Measurements from ENCODE around the gene POLR3C. TPM values are rescaled to one million over a fixed set of nuclear protein-coding genes. Genes with fewer than 3 reads are reported as not detected.

POLR3C gene
- total and polyA plus RNA-seq, 4 donors = 14.1 to 26.3 (median 21.1) TPM

DNA sequence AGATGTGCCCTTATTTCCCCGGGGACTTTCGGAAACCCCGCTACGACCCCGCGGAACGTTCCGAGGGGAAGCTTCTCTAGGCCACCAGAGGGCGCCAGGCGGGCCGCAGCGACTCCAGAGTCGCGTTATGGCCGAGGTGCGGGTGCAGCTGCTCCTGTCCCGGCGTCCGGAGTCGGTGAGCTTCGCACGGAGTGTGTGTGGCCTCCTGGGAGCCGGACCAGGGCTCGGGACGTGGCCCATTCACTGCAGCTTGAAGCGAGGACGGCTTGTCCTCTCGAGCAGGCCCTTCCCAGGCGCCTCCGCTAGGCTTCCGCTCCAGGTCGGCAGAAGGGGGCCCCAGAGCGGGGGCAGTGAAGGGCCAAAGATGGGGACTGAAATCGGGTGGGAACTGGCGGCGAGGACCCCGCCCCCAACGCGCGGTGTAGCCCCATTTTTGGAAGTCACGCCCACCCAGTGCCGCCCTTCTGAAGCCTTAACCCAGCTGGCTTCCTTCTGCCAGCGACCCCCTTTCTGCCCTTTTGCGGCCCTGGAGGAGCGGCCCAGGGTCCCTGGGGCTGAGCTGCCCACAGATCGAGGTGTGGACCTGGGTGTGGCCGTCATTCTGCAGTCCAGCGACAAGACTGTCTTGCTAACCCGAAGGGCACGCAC, 21.6 kb downstream of the POLR3C start, which contains the start of gene NUDT17:
Gene NUDT17 (plus strand): TSS at position 117 of the 648 bp plus-strand sequence. CDS start 11 bp downstream, at position 128.
- no peaks in the 10 kb centered on the region for H3K9me3 ChIP-seq (ENCODE audit: control insufficient read depth in 4 of 4, insufficient read depth in 3 of 4, low read length in 3 of 4)
- peak; percentile 86 for ATAC-seq (ENCODE audit: insufficient read depth, low FRiP score)
- peaks cover 0 to 13% (median 0%) of the 10 kb centered on the region in 5 donors for H3K4me1 ChIP-seq (ENCODE audit: control insufficient read depth in 5 of 5, insufficient read depth in 5 of 5, low read length in 5 of 5)
- H3K4me3 ChIP-seq = peak within 1 kb of the TSS; percentile 5
- H3K9ac ChIP-seq (ENCODE audit: insufficient read depth in 1 of 2, low read length in 2 of 2) = peak within 1 kb of the TSS; percentile 37 to 57
- 0 to 2% methylated on average over 47 to 50 of the region's 50 CpGs for WGBS, 2 donors
- DNase-seq = peak; percentile 87 to 88 (median 87)
- no peaks in the 10 kb centered on the region for H3K27me3 ChIP-seq (ENCODE audit: control insufficient read depth in 3 of 3, insufficient read depth in 3 of 3, low read length in 2 of 3)
- peaks cover 21 to 41% (median 31%) of the 10 kb centered on the region in 4 donors for H3K36me3 ChIP-seq (ENCODE audit: control insufficient read depth in 4 of 4, insufficient read depth in 4 of 4, low read length in 4 of 4)
- peak within 1 kb of the TSS; percentile 60 to 62 for H3K27ac ChIP-seq (ENCODE audit: low read depth in 1 of 2, low read length in 1 of 2)
- TF ChIP-seq, protein P1, sequence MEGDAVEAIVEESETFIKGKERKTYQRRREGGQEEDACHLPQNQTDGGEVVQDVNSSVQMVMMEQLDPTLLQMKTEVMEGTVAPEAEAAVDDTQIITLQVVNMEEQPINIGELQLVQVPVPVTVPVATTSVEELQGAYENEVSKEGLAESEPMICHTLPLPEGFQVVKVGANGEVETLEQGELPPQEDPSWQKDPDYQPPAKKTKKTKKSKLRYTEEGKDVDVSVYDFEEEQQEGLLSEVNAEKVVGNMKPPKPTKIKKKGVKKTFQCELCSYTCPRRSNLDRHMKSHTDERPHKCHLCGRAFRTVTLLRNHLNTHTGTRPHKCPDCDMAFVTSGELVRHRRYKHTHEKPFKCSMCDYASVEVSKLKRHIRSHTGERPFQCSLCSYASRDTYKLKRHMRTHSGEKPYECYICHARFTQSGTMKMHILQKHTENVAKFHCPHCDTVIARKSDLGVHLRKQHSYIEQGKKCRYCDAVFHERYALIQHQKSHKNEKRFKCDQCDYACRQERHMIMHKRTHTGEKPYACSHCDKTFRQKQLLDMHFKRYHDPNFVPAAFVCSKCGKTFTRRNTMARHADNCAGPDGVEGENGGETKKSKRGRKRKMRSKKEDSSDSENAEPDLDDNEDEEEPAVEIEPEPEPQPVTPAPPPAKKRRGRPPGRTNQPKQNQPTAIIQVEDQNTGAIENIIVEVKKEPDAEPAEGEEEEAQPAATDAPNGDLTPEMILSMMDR (IDR thresholded peaks at IDR 0.05; ENCODE audit: control extremely low read depth, extremely low read depth) = peak; percentile 75

DNA sequence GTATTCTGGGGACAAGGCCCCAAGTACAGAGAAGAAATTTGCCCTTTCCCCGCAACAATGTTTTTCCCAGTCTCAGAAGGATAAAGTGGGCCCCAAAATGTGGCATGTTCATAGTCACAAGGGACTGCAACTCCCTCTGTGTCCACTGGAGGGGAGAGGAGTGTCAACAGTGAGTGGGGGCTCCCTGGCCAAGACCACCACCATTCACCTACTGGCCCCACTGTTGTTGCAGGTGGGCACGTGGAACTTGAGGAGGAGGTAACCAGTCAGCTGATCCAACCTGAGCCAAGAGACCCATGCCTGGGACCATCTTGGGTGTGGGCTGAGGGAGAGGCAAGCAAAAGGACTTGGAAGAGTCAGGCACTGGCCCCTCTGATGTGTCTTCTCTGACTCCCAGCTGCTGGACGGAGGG, 22.2 kb downstream of the POLR3C start:
- 47 to 69% methylated on average over 3 of the region's 3 CpGs for WGBS, 2 donors
- ATAC-seq (ENCODE audit: insufficient read depth, low FRiP score) = peak; percentile 42
- H3K4me3 ChIP-seq = no peak overlapping the region
- H3K27ac ChIP-seq (ENCODE audit: low read depth in 1 of 2, low read length in 1 of 2) = peak overlapping the region in 1 of 2 donors; percentile 60
- peaks cover 0 to 13% (median 0%) of the 10 kb centered on the region in 5 donors for H3K4me1 ChIP-seq (ENCODE audit: control insufficient read depth in 5 of 5, insufficient read depth in 5 of 5, low read length in 5 of 5)
- no peaks in the 10 kb centered on the region for H3K27me3 ChIP-seq (ENCODE audit: control insufficient read depth in 3 of 3, insufficient read depth in 3 of 3, low read length in 2 of 3)
- H3K9ac ChIP-seq (ENCODE audit: insufficient read depth in 1 of 2, low read length in 2 of 2) = peak overlapping the region in 1 of 2 donors; percentile 14
- H3K36me3 ChIP-seq (ENCODE audit: control insufficient read depth in 4 of 4, insufficient read depth in 4 of 4, low read length in 4 of 4) = peaks cover 21 to 39% (median 29%) of the 10 kb centered on the region in 4 donors
- H3K9me3 ChIP-seq (ENCODE audit: control insufficient read depth in 4 of 4, insufficient read depth in 3 of 4, low read length in 3 of 4) = no peaks in the 10 kb centered on the region
- DNase-seq = peak; percentile 58 to 74 (median 70)
- TF ChIP-seq, protein P1 (IDR thresholded peaks at IDR 0.05; ENCODE audit: control extremely low read depth, extremely low read depth) = peak; percentile 33

DNA sequence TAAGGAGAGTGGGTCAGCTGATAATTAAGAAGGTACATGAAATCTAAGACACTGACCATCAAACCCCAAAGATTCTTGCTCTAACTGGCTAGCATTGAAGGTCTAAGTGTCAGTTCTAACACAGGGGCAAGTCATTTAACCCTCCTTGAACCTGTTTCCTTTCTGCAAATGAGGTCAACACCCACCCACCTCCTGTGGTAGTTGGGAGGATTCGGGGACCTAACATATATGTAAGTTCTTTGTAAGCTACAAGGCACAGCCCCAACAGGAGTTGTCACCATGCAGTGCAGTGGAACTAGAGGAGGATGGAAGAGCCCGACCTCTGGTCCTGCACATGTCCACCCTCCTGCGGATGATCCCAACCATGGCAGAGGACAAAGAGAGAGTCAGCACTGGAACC, 23.8 kb downstream of the POLR3C start:
- Histone ChIP-seq H3K36me3 (ENCODE audit: control insufficient read depth in 4 of 4, insufficient read depth in 4 of 4, low read length in 4 of 4) (peaks cover 21 to 38% (median 27%) of the 10 kb centered on the region in 4 donors), H3K9me3 (ENCODE audit: control insufficient read depth in 4 of 4, insufficient read depth in 3 of 4, low read length in 3 of 4) (no peaks in the 10 kb centered on the region), H3K27ac (ENCODE audit: low read depth in 1 of 2, low read length in 1 of 2) (no peak overlapping the region), H3K4me3 (no peak overlapping the region), H3K9ac (ENCODE audit: insufficient read depth in 1 of 2, low read length in 2 of 2) (no peak overlapping the region), H3K4me1 (ENCODE audit: control insufficient read depth in 5 of 5, insufficient read depth in 5 of 5, low read length in 5 of 5) (peaks cover 0 to 13% (median 0%) of the 10 kb centered on the region in 5 donors), H3K27me3 (ENCODE audit: control insufficient read depth in 3 of 3, insufficient read depth in 3 of 3, low read length in 2 of 3) (no peaks in the 10 kb centered on the region)
- no peak for DNase-seq
- ATAC-seq (ENCODE audit: insufficient read depth, low FRiP score) = no peak
- TF ChIP-seq, protein P1 (IDR thresholded peaks at IDR 0.05; ENCODE audit: control extremely low read depth, extremely low read depth) = no peak
- 85 to 91% methylated on average over 3 of the region's 3 CpGs for WGBS, 2 donors
